Vagina (tissue), 2 donors: ENCODE measurements around the gene MYO1F. TPM values are rescaled to one million over a fixed set of nuclear protein-coding genes. Genes with fewer than 3 reads are reported as not detected.

Experiments
- DNase-seq, 2 donors: peaks; one replicate each; pipeline ENCODE4 v3.0.0-alpha.2; 2017; ENCODE audit errors: extremely low spot score in 2 of 2
- H3K27ac ChIP-seq: fragments of 200-600 bp; sonication (generic); one replicate; pipeline ENCODE4 v1.5.1; 2019
- H3K27me3 ChIP-seq: fragments of 200-600 bp; sonication (generic); one replicate; pipeline ENCODE4 v1.5.1; 2019
- H3K36me3 ChIP-seq, 2 donors: fragments of 200-600 bp; sonication (generic); one replicate each; pipeline ENCODE4 v1.5.1; 2017 to 2019
- H3K4me1 ChIP-seq: fragments of 200-600 bp; sonication (generic); one replicate; pipeline ENCODE4 v1.5.1; 2019
- H3K4me3 ChIP-seq, 2 donors: fragments of 200-600 bp; sonication (generic); 1 replicate in 1 of 2; 2 replicates in 1 of 2; pipeline ENCODE4 v1.5.1; 2016 to 2019
- H3K9me3 ChIP-seq: fragments of 200-600 bp; sonication (generic); one replicate; pipeline ENCODE4 v1.5.1; 2019
- CTCF ChIP-seq, 3 experiments: fragments of 450-650 bp in 2 of 3; fragments of 200-600 bp in 1 of 3; sonication (generic) in 1 of 3; IDR thresholded peaks; one replicate each; pipeline ENCODE4 v1.5.1; 2017 to 2019; ENCODE audit warnings: antibody characterized with exemption in 3 of 3, mild to moderate bottlenecking in 2 of 3, moderate library complexity in 2 of 3
- POLR2A ChIP-seq, 2 donors: fragments of 450-650 bp; IDR thresholded peaks; one replicate each; pipeline ENCODE4 v1.6.1; 2017; ENCODE audit warnings: antibody characterized with exemption in 2 of 2, mild to moderate bottlenecking in 2 of 2, moderate library complexity in 2 of 2
- POLR2AphosphoS5 ChIP-seq, 2 donors: sonication (generic); formaldehyde crosslinking; IDR thresholded peaks; one replicate each; pipeline ENCODE4 v1.9.0; 2017; ENCODE audit warnings: antibody characterized with exemption in 2 of 2, mild to moderate bottlenecking in 2 of 2, low read depth in 1 of 2; ENCODE audit not compliant: insufficient read depth in 1 of 2
- intact Hi-C: fragments of 100-400 bp; cut with DNase I; formaldehyde crosslinking; loops from one replicate; pipeline ENCODE4 v1.15.1; 2023
- total RNA-seq: library from RNA; depleted of rRNA; stranded (reverse); fragments of >200 nt; gene quantifications from one replicate; pipeline ENCODE4 v1.2.3, GENCODE V29; 2016

MYO1F gene
- total RNA-seq, 1 donor from 2014 or later: 20.4 TPM

- peaks cover 5% of the 10 kb centered on the region for H3K4me1 ChIP-seq
- H3K27me3 ChIP-seq: no peaks in the 10 kb centered on the region
- H3K27ac ChIP-seq: no peak overlapping the region
- intact Hi-C loops: no loop called here
- no peaks in the 10 kb centered on the region for H3K36me3 ChIP-seq
- no peak overlapping the region for H3K4me3 ChIP-seq
- TF ChIP-seq CTCF (IDR thresholded peaks at IDR 0.05): no peak
- TF ChIP-seq POLR2A (IDR thresholded peaks at IDR 0.05): no peak
- no peak for TF ChIP-seq POLR2AphosphoS5 (IDR thresholded peaks at IDR 0.05; ENCODE audit: insufficient read depth in 1 of 2, low read depth in 1 of 2)
- H3K9me3 ChIP-seq: no peaks in the 10 kb centered on the region
- no peak for DNase-seq
These were observed 78.0 kb downstream of the MYO1F start for GRCh38 chr19:8499048-8499833.

GRCh38 chr19:8498295-8498694 is 78.9 kb downstream of the MYO1F start:
- no peaks in the 10 kb centered on the region for H3K9me3 ChIP-seq
- H3K4me1 ChIP-seq: peaks cover 8% of the 10 kb centered on the region
- H3K4me3 ChIP-seq: no peak overlapping the region
- DNase-seq: no peak
- intact Hi-C loops: no loop called here
- no peaks in the 10 kb centered on the region for H3K36me3 ChIP-seq
- no peaks in the 10 kb centered on the region for H3K27me3 ChIP-seq
- H3K27ac ChIP-seq: no peak overlapping the region
- TF ChIP-seq CTCF (IDR thresholded peaks at IDR 0.05): no peak
- TF ChIP-seq POLR2AphosphoS5 (IDR thresholded peaks at IDR 0.05; ENCODE audit: insufficient read depth in 1 of 2, low read depth in 1 of 2): no peak
- no peak for TF ChIP-seq POLR2A (IDR thresholded peaks at IDR 0.05)

- Histone ChIP-seq H3K27ac (no peak overlapping the region), H3K9me3 (no peaks in the 10 kb centered on the region), H3K4me1 (peaks cover 19% of the 10 kb centered on the region), H3K4me3 (no peak overlapping the region), H3K27me3 (no peaks in the 10 kb centered on the region), H3K36me3 (peaks cover 0 to 2% of the 10 kb centered on the region in 2 donors)
- no peak for DNase-seq
- intact Hi-C loops: no loop called here
- TF ChIP-seq POLR2AphosphoS5 (IDR thresholded peaks at IDR 0.05; ENCODE audit: insufficient read depth in 1 of 2, low read depth in 1 of 2) (no peak), CTCF (IDR thresholded peaks at IDR 0.05) (no peak), POLR2A (IDR thresholded peaks at IDR 0.05) (no peak)
These were observed 83.1 kb downstream of the MYO1F start for GRCh38 chr19:8494158-8494557.

- Histone ChIP-seq H3K4me3 (no peak overlapping the region), H3K36me3 (peaks cover 0 to 28% of the 10 kb centered on the region in 2 donors), H3K27me3 (no peaks in the 10 kb centered on the region), H3K4me1 (peaks cover 25% of the 10 kb centered on the region), H3K9me3 (no peaks in the 10 kb centered on the region), H3K27ac (no peak overlapping the region)
- intact Hi-C loops: no loop called here
- TF ChIP-seq POLR2A (IDR thresholded peaks at IDR 0.05) (no peak), POLR2AphosphoS5 (IDR thresholded peaks at IDR 0.05; ENCODE audit: insufficient read depth in 1 of 2, low read depth in 1 of 2) (no peak), CTCF (IDR thresholded peaks at IDR 0.05) (no peak)
- no peak for DNase-seq
These were observed 85.7 kb downstream of the MYO1F start for GRCh38 chr19:8491574-8491973.

GRCh38 chr19:8490873-8491272 is 86.4 kb downstream of the MYO1F start:
- intact Hi-C loops: no loop called here
- no peak overlapping the region for H3K27ac ChIP-seq
- no peak overlapping the region for H3K4me3 ChIP-seq
- peaks cover 25% of the 10 kb centered on the region for H3K4me1 ChIP-seq
- DNase-seq: no peak
- H3K36me3 ChIP-seq: peaks cover 0 to 35% of the 10 kb centered on the region in 2 donors
- H3K9me3 ChIP-seq: no peaks in the 10 kb centered on the region
- TF ChIP-seq POLR2A (IDR thresholded peaks at IDR 0.05): no peak
- TF ChIP-seq POLR2AphosphoS5 (IDR thresholded peaks at IDR 0.05; ENCODE audit: insufficient read depth in 1 of 2, low read depth in 1 of 2): no peak
- H3K27me3 ChIP-seq: no peaks in the 10 kb centered on the region
